ENCODE results near the gene LYAR.

DNA sequence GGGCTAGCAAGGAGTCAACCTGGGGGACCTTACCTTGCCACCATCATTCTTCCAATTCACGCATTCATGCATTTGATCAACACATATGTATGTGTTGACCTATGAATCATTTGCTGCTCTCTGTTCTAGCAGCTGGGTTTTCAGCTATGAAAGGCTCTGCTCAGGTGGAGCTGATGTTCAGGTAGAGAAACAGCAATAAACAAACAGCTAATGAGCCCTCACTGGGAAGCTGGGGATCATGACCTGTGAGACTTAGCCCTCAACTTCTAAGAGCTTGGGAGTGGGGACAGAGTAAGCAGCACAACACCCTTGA lies 61.6 kb downstream of the LYAR start:
- TF ChIP-seq, protein P1, sequence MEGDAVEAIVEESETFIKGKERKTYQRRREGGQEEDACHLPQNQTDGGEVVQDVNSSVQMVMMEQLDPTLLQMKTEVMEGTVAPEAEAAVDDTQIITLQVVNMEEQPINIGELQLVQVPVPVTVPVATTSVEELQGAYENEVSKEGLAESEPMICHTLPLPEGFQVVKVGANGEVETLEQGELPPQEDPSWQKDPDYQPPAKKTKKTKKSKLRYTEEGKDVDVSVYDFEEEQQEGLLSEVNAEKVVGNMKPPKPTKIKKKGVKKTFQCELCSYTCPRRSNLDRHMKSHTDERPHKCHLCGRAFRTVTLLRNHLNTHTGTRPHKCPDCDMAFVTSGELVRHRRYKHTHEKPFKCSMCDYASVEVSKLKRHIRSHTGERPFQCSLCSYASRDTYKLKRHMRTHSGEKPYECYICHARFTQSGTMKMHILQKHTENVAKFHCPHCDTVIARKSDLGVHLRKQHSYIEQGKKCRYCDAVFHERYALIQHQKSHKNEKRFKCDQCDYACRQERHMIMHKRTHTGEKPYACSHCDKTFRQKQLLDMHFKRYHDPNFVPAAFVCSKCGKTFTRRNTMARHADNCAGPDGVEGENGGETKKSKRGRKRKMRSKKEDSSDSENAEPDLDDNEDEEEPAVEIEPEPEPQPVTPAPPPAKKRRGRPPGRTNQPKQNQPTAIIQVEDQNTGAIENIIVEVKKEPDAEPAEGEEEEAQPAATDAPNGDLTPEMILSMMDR (IDR thresholded peaks at IDR 0.05): no peak
- TF ChIP-seq POLR2AphosphoS5 (IDR thresholded peaks at IDR 0.05) (no peak), POLR2A (IDR thresholded peaks at IDR 0.05) (no peak), EP300 (IDR thresholded peaks at IDR 0.05; ENCODE audit: low read depth) (no peak)

Data from transverse colon (tissue), 4 donors.